Germinal center (tissue), 1 donor: Measurements from ENCODE around the gene SMIM29.

Experiments used
- DNase-seq: peaks from one replicate; pipeline ENCODE4 v3.0.0; 2012; ENCODE audit warnings: mixed read lengths, low spot score

The SMIM29 gene

GRCh38 chr6:34240329-34241248, 8.2 kb downstream of the SMIM29 start:
- no peak for DNase-seq

- no peak for DNase-seq
Measured at GRCh38 chr6:34239893-34240292, 8.9 kb downstream of the SMIM29 start.

- DNase-seq = no peak
Measured at GRCh38 chr6:34239500-34239825, 9.3 kb downstream of the SMIM29 start.

GRCh38 chr6:34238585-34239499, 10.0 kb downstream of the SMIM29 start:
- DNase-seq = peak; percentile 10

- DNase-seq = peak; percentile 70
Measured at GRCh38 chr6:34237722-34238584, 10.9 kb downstream of the SMIM29 start.

- peak; percentile 63 for DNase-seq
Measured at GRCh38 chr6:34237316-34237721, 11.5 kb downstream of the SMIM29 start.

GRCh38 chr6:34236443-34237315, 12.1 kb downstream of the SMIM29 start, which contains the start of gene HMGA1:
TSS of gene HMGA1 (plus strand) at chr6:34236873. CDS start at chr6:34240781, 3,908 bp downstream.
- peak; percentile 95 for DNase-seq

- peak; percentile 49 for DNase-seq
Measured at GRCh38 chr6:34236131-34236442, 12.7 kb downstream of the SMIM29 start.

- peak; percentile 75 for DNase-seq
Measured at GRCh38 chr6:34235307-34236130, 13.3 kb downstream of the SMIM29 start.

GRCh38 chr6:34234667-34235306, 14.0 kb downstream of the SMIM29 start:
- peak; percentile 1 for DNase-seq

- no peak for DNase-seq
Measured at GRCh38 chr6:34233867-34234266, 14.9 kb downstream of the SMIM29 start.

GRCh38 chr6:34232901-34233300, 15.9 kb downstream of the SMIM29 start:
- no peak for DNase-seq

GRCh38 chr6:34231566-34232336, 17.1 kb downstream of the SMIM29 start:
- no peak for DNase-seq

- DNase-seq = no peak
Measured at GRCh38 chr6:34230653-34231371, 18.0 kb downstream of the SMIM29 start.

- no peak for DNase-seq
Measured at GRCh38 chr6:34229877-34230276, 18.9 kb downstream of the SMIM29 start.

- DNase-seq = no peak
Measured at GRCh38 chr6:34227761-34228421, 20.9 kb downstream of the SMIM29 start.
